H1 (cell line): ENCODE measurements around the gene RAMP1. TPM values are rescaled to one million over a fixed set of nuclear protein-coding genes. Genes with fewer than 3 reads are reported as not detected.

Experiments
- CTCF ChIA-PET: fragments of 300-600 bp; sonication (Branson Sonifier 250); formaldehyde crosslinking; loops from one replicate; lab custom pipeline; 2021; ENCODE audit not compliant: partially characterized antibody; lab: Charles Lee
- POLR2A ChIA-PET: fragments of 300-600 bp; sonication (Branson Sonifier 250); formaldehyde crosslinking; loops from one replicate; lab custom pipeline; 2021; ENCODE audit warnings: inconsistent platforms; ENCODE audit not compliant: partially characterized antibody; lab: Charles Lee
- DNase-seq, 2 experiments: peaks; one replicate each; pipeline versions ENCODE4 v3.0.0 to v3.0.0-alpha.2; 2010 to 2022; ENCODE audit warnings: low spot score in 2 of 2, low read depth in 1 of 2, mixed read lengths in 1 of 2
- FAIRE-seq: peaks from 2 replicates; lab custom pipeline; 2011; peaks lifted over from hg19 to GRCh38; lab: Jason Lieb, UNC
- H2AFZ ChIP-seq: 2 replicates; pipeline ENCODE4 v1.8.1; 2012; ENCODE audit warnings: low read length, inconsistent platforms
- H2AK5ac ChIP-seq: 2 replicates; pipeline ENCODE4 v1.6.1; 2013; ENCODE audit warnings: low read depth, low read length
- H2BK120ac ChIP-seq: replicated peaks from 2 replicates; pipeline ENCODE3; 2013; ENCODE audit warnings: low read depth, low read length, inconsistent platforms
- H2BK12ac ChIP-seq: 2 replicates; pipeline ENCODE4 v1.6.1; 2013; ENCODE audit warnings: low read depth, low read length
- H2BK15ac ChIP-seq: 2 replicates; pipeline ENCODE4 v1.6.1; 2013; ENCODE audit warnings: low read length
- H2BK20ac ChIP-seq: 2 replicates; pipeline ENCODE4 v1.6.1; 2013; ENCODE audit warnings: low read length
- H2BK5ac ChIP-seq: 2 replicates; pipeline ENCODE4 v1.6.1; 2013; ENCODE audit warnings: low read depth, low read length
- H3K14ac ChIP-seq: 2 replicates; pipeline ENCODE4 v1.6.1; 2013; ENCODE audit warnings: inconsistent platforms; ENCODE audit not compliant: insufficient read length
- H3K18ac ChIP-seq: 2 replicates; pipeline ENCODE4 v1.6.1; 2013; ENCODE audit warnings: low read length; ENCODE audit errors: extremely low read depth
- H3K23ac ChIP-seq: 2 replicates; pipeline ENCODE4 v1.6.1; 2013; ENCODE audit warnings: inconsistent platforms; ENCODE audit not compliant: insufficient read length
- H3K23me2 ChIP-seq: 2 replicates; pipeline ENCODE4 v1.6.1; 2013; ENCODE audit warnings: low read depth, low read length
- H3K27ac ChIP-seq: 2 replicates; pipeline ENCODE4 v1.6.1; 2011; ENCODE audit warnings: low read depth, low read length, inconsistent platforms
- H3K27me3 ChIP-seq, 4 experiments: replicated peaks in 1 of 4; 1 replicate in 1 of 4; 2 replicates in 3 of 4; pipeline versions ENCODE4 v1.6.1 to v1.8.1; 2011 to 2013; ENCODE audit warnings: low read length in 3 of 4, mild to moderate bottlenecking in 3 of 4, inconsistent platforms in 2 of 4, mixed read lengths in 2 of 4, moderate library complexity in 1 of 4; ENCODE audit not compliant: control insufficient read depth in 3 of 4, insufficient read depth in 3 of 4; ENCODE audit errors: extremely low read depth in 1 of 4
- H3K36me3 ChIP-seq, 4 experiments: 2 replicates each; pipeline versions ENCODE4 v1.6.1 to v1.8.1; 2011 to 2013; ENCODE audit warnings: mild to moderate bottlenecking in 4 of 4, low read length in 3 of 4, moderate library complexity in 2 of 4, control low read depth in 1 of 4, inconsistent platforms in 1 of 4; ENCODE audit not compliant: insufficient read depth in 4 of 4, control insufficient read depth in 2 of 4
- H3K4ac ChIP-seq: replicated peaks from 2 replicates; pipeline ENCODE3; 2013; ENCODE audit warnings: low read length, low read depth, mixed read lengths, inconsistent platforms; ENCODE audit not compliant: insufficient read length
- H3K4me1 ChIP-seq, 4 experiments: replicated peaks in 1 of 4; 1 replicate in 1 of 4; 2 replicates in 3 of 4; pipeline versions ENCODE4 v1.6.1 to v1.8.1; 2011 to 2013; ENCODE audit warnings: low read length in 3 of 4, inconsistent platforms in 2 of 4, mixed read lengths in 1 of 4; ENCODE audit not compliant: insufficient read depth in 4 of 4, control insufficient read depth in 3 of 4
- H3K4me2 ChIP-seq, 2 experiments: 2 replicates each; pipeline versions ENCODE4 v1.6.1 to v1.8.1; 2011 to 2013; ENCODE audit warnings: low read depth in 2 of 2, low read length in 2 of 2, control low read depth in 1 of 2, inconsistent platforms in 1 of 2, mild to moderate bottlenecking in 1 of 2; ENCODE audit not compliant: insufficient read depth in 1 of 2
- H3K4me3 ChIP-seq, 4 experiments: fragments of 200-600, 300-600 bp in 1 of 4; sonication (generic), shearing (Covaris generic), sonication (Bioruptor Twin) in 1 of 4; 2 replicates each; pipeline versions ENCODE4 v1.5.1 to v1.8.1; 2011 to 2016; ENCODE audit warnings: low read length in 4 of 4, low read depth in 3 of 4, control low read depth in 2 of 4, inconsistent platforms in 2 of 4, mild to moderate bottlenecking in 2 of 4, mixed read lengths in 1 of 4, moderate library complexity in 1 of 4; ENCODE audit not compliant: insufficient read depth in 2 of 4; ENCODE audit errors: extremely low read depth in 1 of 4
- H3K56ac ChIP-seq: replicated peaks from 2 replicates; pipeline ENCODE3; 2013; ENCODE audit warnings: low read depth, mild to moderate bottlenecking, mixed read lengths, low read length, inconsistent platforms; ENCODE audit not compliant: insufficient read length
- H3K79me1 ChIP-seq: 2 replicates; pipeline ENCODE4 v1.6.1; 2013; ENCODE audit warnings: low read depth, low read length, control low read depth
- H3K79me2 ChIP-seq, 2 experiments: 2 replicates each; pipeline versions ENCODE4 v1.6.1 to v1.8.1; 2012 to 2013; ENCODE audit warnings: low read length in 2 of 2, mild to moderate bottlenecking in 2 of 2, inconsistent platforms in 1 of 2; ENCODE audit not compliant: insufficient read depth in 2 of 2, control insufficient read depth in 1 of 2
- H3K9ac ChIP-seq, 4 experiments: replicated peaks in 1 of 4; 1 replicate in 1 of 4; 2 replicates in 3 of 4; pipeline versions ENCODE4 v1.6.1 to v1.8.1; 2011 to 2013; ENCODE audit warnings: low read depth in 3 of 4, low read length in 3 of 4, control low read depth in 2 of 4, mild to moderate bottlenecking in 2 of 4, moderate library complexity in 2 of 4, inconsistent platforms in 1 of 4; ENCODE audit errors: extremely low read depth in 1 of 4
- H3K9me3 ChIP-seq, 2 experiments: 2 replicates each; pipeline versions ENCODE4 v1.6.1 to v1.8.1; 2012 to 2013; ENCODE audit warnings: mild to moderate bottlenecking in 2 of 2, moderate library complexity in 2 of 2, control low read depth in 1 of 2, inconsistent platforms in 1 of 2, low read depth in 1 of 2, low read length in 1 of 2, mixed read lengths in 1 of 2; ENCODE audit not compliant: insufficient read depth in 2 of 2
- H4K20me1 ChIP-seq, 2 experiments: replicated peaks in 1 of 2; 2 replicates each; pipeline versions ENCODE3 to v1.8.1; 2011 to 2013; ENCODE audit warnings: inconsistent platforms in 2 of 2, low read length in 2 of 2, mild to moderate bottlenecking in 1 of 2; ENCODE audit not compliant: insufficient read depth in 2 of 2, control insufficient read depth in 1 of 2
- H4K5ac ChIP-seq: 2 replicates; pipeline ENCODE4 v1.6.1; 2013; ENCODE audit warnings: low read length, low read depth, mixed read lengths, inconsistent platforms; ENCODE audit not compliant: insufficient read length
- H4K8ac ChIP-seq: 2 replicates; pipeline ENCODE4 v1.8.0; 2013; ENCODE audit warnings: mild to moderate bottlenecking, moderate library complexity, low read length, inconsistent platforms; ENCODE audit not compliant: insufficient read depth; ENCODE audit errors: extremely low read depth
- H4K91ac ChIP-seq: replicated peaks from 2 replicates; pipeline ENCODE3; 2013; ENCODE audit warnings: low read length, mixed read lengths, inconsistent platforms; ENCODE audit not compliant: insufficient read length
- EGR1 ChIP-seq: IDR thresholded peaks from 2 replicates; pipeline ENCODE4 v1.6.1; 2011; ENCODE audit warnings: low read depth, low read length, borderline replicate concordance
- HDAC2 ChIP-seq, 2 experiments: fragments of 300-600 bp in 1 of 2; sonication (generic) in 1 of 2; IDR thresholded peaks; 2 replicates each; pipeline ENCODE4 v1.6.1; 2011 to 2012; ENCODE audit warnings: low read depth in 2 of 2, low read length in 2 of 2, mild to moderate bottlenecking in 2 of 2, moderate library complexity in 2 of 2, borderline replicate concordance in 1 of 2, inconsistent platforms in 1 of 2
- HDAC6 ChIP-seq: IDR thresholded peaks from one replicate; pipeline ENCODE4 v1.7.1; 2012; ENCODE audit warnings: low read depth, mild to moderate bottlenecking, inconsistent platforms, low read length, moderate library complexity
- RXRA ChIP-seq: IDR thresholded peaks from 2 replicates; pipeline ENCODE4 v1.6.1; 2011; ENCODE audit warnings: low read depth, mild to moderate bottlenecking, low read length, moderate library complexity; ENCODE audit not compliant: insufficient read depth
- ZNF274 ChIP-seq: IDR thresholded peaks from 2 replicates; pipeline ENCODE4 v1.7.0; 2012; ENCODE audit warnings: low read length, borderline replicate concordance; ENCODE audit errors: extremely low read depth
- WGBS, 2 experiments: shearing (Covaris generic) in 1 of 2; methylation state at CpG; one replicate each; pipeline versions ENCODE4 v1.1.6 to v1.1.7; 2013 to 2015; ENCODE audit warnings: low lambda C conversion rate in 2 of 2, mixed read lengths in 2 of 2, inconsistent platforms in 1 of 2, low coverage in 1 of 2, missing lambda C conversion rate in 1 of 2; ENCODE audit not compliant: insufficient replicate concordance in 2 of 2, insufficient coverage in 1 of 2, insufficient read length in 1 of 2; ENCODE audit errors: extremely low coverage in 1 of 2, missing lambda C conversion rate in 1 of 2; 5-methylcytosine and 5-hydroxymethylcytosine counted together
- polyA plus RNA-seq, 7 experiments: library from polyadenylated mRNA; depleted of rRNA in 3 of 7; stranded (reverse) in 5 of 7; unstranded in 2 of 7; fragments of >200 nt in 5 of 7; fragments of 200-250 nt in 2 of 7; gene quantifications; 1 replicate in 5 of 7; 2 replicates in 1 of 7; 4 replicates in 1 of 7; pipeline versions ENCODE4 v1.2.1 to v1.2.3, GENCODE V29; 2011 to 2013; ENCODE audit warnings: missing spikeins in 2 of 7, mixed read lengths in 2 of 7
- total RNA-seq: library from RNA; stranded (reverse); fragmentation: NEBNext Ultra II Directional; extraction: Animal tissue kit (Norgen Biotek cat#: 25700); gene quantifications from 2 replicates; pipeline ENCODE4 v1.2.1, GENCODE V29; 2021

RAMP1 gene
- total and polyA plus RNA-seq, 2 of the 8 experiments (the other 6 are each of a cell fraction or from before 2014, with no cell fraction given): 0.65 to 4.3 TPM

GRCh38 chr2:237946423-237946822, 87.0 kb downstream of the RAMP1 start:
- Histone ChIP-seq H4K20me1 (no peaks in the 10 kb centered on the region), H2BK12ac (no peak overlapping the region), H2AFZ (no peak overlapping the region), H2AK5ac (no peak overlapping the region), H2BK20ac (no peak overlapping the region), H4K91ac (no peak overlapping the region), H3K36me3 (no peaks in the 10 kb centered on the region; a peak in 1 of 8 replicates), H2BK120ac (no peak overlapping the region), H3K23ac (no peak overlapping the region), H3K4me2 (no peak overlapping the region), H3K9me3 (peaks cover 3 to 6% of the 10 kb centered on the region in 2 experiments; a peak in 2 of 4 replicates), H3K27ac (no peak overlapping the region), H3K4ac (no peak overlapping the region), H3K14ac (no peak overlapping the region), H3K79me1 (no peaks in the 10 kb centered on the region), H3K27me3 (no peaks in the 10 kb centered on the region), H4K5ac (no peak overlapping the region), H2BK15ac (no peak overlapping the region), H3K56ac (no peak overlapping the region), H3K4me1 (no peaks in the 10 kb centered on the region; a peak in 1 of 7 replicates), H3K23me2 (no peaks in the 10 kb centered on the region), H3K18ac (no peak overlapping the region), H4K8ac (no peak overlapping the region), H3K4me3 (no peak overlapping the region), H2BK5ac (no peak overlapping the region), H3K9ac (no peak overlapping the region), H3K79me2 (no peaks in the 10 kb centered on the region)
- DNase-seq: no peak
- TF ChIP-seq RXRA (no peak), HDAC6 (no peak), ZNF274 (no peak), EGR1 (no peak), HDAC2 (IDR thresholded peaks at IDR 0.05; ENCODE audit: borderline replicate concordance in 1 of 2, low read depth in 2 of 2, low read length in 2 of 2) (no peak)
- POLR2A ChIA-PET: no interaction called here
- CTCF ChIA-PET: interaction anchor here (1.3 kb wide), 1 partner anchor 11 kb away, joined by 4 read pairs; no protein-coding TSS in a partner anchor
- WGBS, 2 experiments: 80% methylated on average over 1 of the region's 1 CpG; no CpG with 5 or more reads in 1 of the 2 experiments
- FAIRE-seq: no peak
